Fibroblast of villous mesenchyme (primary cell): ENCODE measurements around the gene G2E3. TPM values are rescaled to one million over a fixed set of nuclear protein-coding genes. Genes with fewer than 3 reads are reported as not detected.

Experiments
- DNase-seq: peaks from one replicate; pipeline ENCODE4 v3.0.0-alpha.2; 2010; ENCODE audit warnings: low read depth
- H3K4me3 ChIP-seq: 2 replicates; pipeline ENCODE4 v1.5.1; 2011; ENCODE audit warnings: low read depth, mild to moderate bottlenecking, low read length
- total RNA-seq: library from RNA; depleted of rRNA; stranded (reverse); fragments of >200 nt; gene quantifications from 2 replicates; pipeline ENCODE4 v1.2.3, GENCODE V29; 2012
- TF ChIP-seq, protein P1 (sequence below): IDR thresholded peaks from 2 replicates; pipeline ENCODE4 v1.5.1; 2012; ENCODE audit warnings: low read depth, mild to moderate bottlenecking, low read length; ENCODE audit not compliant: insufficient read depth

G2E3 gene
- total RNA-seq, 1 donor, result 38.4 TPM

DNA sequence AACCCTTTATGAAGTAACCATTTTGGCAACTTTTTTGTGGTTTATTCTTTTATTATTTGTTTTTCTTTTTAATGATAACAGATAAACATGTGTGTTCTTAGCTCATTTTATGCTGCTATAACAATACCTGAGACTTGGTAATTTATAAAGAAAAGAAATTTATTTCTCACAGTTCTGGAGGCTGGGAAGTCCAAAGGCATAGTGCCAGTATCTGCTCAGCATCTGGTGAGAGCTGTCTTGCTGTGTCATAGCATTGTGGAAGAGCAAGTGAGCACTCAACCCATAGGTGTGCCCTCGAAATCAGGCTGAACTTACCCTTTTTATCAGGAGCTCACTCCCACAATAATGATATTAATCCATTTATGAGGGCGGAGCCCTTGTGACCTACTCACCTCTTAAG lies 55.2 kb downstream of the G2E3 start:
- no peak overlapping the region for H3K4me3 ChIP-seq
- TF ChIP-seq, protein P1, sequence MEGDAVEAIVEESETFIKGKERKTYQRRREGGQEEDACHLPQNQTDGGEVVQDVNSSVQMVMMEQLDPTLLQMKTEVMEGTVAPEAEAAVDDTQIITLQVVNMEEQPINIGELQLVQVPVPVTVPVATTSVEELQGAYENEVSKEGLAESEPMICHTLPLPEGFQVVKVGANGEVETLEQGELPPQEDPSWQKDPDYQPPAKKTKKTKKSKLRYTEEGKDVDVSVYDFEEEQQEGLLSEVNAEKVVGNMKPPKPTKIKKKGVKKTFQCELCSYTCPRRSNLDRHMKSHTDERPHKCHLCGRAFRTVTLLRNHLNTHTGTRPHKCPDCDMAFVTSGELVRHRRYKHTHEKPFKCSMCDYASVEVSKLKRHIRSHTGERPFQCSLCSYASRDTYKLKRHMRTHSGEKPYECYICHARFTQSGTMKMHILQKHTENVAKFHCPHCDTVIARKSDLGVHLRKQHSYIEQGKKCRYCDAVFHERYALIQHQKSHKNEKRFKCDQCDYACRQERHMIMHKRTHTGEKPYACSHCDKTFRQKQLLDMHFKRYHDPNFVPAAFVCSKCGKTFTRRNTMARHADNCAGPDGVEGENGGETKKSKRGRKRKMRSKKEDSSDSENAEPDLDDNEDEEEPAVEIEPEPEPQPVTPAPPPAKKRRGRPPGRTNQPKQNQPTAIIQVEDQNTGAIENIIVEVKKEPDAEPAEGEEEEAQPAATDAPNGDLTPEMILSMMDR, result no peak
- DNase-seq, result no peak

DNA sequence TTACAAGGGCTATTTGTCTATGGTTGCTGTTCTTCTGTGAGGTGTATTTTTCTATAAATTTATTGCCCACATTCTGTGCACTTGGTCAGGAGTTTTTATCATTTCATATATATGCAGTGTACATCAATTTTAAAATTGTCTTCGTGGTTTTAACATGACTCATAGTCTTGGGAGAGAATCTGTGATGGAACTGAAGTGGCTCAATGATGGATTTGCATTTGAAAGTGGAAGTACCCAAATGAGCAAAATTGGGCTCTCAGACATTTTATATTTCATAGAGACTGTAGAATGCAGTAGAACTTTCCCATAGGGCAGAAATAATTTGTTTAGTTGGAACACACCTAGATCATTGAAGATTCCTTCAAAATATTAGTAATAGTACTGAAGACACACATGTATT lies 61.2 kb downstream of the G2E3 start:
- peak; percentile 56 for DNase-seq
- TF ChIP-seq, protein P1, result no peak
- H3K4me3 ChIP-seq, result no peak overlapping the region

DNA sequence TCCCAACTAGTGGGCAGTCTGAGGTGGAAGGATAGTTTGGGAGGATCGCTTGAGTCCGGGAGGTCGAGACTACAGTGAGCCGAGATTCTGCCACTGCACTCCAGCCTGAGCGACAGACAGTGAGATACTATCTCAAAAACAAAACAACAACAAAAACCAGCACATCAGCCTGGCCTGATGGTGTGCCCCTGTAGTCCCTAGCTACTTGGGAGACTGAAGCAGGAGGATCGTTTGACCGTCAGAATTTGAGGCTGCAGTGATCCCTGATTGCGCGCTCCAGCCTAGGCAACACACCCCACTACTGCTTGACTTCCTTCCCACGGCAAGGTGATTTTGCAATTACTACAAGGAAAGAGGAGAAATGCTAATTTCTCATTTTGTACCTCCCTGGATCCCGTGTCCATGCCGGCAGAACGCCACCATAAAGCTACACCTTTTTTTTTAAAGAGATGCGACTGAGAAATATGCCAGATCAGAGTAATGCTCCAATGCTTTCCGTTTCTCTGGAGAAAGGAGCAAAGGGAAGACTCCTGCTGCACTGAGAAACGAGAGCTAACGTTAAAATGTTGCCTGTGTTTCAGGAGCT lies 62.5 kb downstream of the G2E3 start:
- peak overlapping the region; percentile 97 for H3K4me3 ChIP-seq
- DNase-seq, result peak; percentile 41
- TF ChIP-seq, protein P1, result no peak

DNA sequence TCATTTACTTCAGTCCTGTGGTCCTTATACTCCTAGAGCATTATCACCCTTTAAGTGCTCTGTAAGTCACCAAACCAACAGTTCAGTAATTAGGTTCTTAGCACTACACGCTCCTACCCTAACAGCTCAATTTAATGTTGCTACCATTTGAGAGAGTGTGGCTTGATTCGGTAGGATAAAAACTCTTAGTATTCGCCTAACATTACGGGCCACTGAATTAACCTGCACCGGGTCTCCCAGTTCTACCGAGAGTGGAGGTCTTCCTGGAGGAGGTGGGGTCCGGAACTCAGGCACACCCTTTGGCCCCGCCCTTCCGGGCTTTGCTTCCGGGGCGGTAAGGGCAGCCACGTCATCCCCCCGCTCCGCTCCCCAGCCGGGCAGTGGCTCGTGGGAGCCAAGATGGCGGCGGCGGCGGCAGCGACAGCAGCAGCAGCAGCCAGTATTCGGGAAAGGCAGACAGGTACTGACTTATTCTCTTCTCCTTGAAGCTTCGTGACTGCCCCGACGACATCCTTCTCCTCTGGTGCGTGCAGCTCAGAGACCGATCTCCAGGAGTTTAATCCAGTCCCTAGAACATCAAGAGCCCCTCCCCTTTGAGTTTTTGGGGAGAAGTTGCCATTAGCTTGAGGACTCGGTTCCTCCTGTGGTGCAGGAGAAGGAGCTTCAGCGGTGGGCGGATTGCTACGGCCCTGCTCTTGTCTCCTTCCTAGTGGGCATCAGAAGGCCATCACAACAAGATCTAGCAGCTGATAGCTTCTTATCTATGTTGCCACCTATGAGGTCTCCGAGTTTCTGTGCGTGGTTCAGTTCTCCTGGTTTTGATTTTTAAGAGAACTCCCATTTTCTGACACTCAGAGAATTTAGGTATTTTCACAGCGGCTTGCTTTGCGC lies 63.2 kb downstream of the G2E3 start, which contains the start of gene SCFD1:
SCFD1 (plus strand) TSS at position 380 of the 891 bp plus-strand sequence; CDS start at position 400, 20 bp downstream.
- H3K4me3 ChIP-seq, result peak within 1 kb of the TSS; percentile 97
- DNase-seq, result peak; percentile 91
- TF ChIP-seq, protein P1, result no peak

DNA sequence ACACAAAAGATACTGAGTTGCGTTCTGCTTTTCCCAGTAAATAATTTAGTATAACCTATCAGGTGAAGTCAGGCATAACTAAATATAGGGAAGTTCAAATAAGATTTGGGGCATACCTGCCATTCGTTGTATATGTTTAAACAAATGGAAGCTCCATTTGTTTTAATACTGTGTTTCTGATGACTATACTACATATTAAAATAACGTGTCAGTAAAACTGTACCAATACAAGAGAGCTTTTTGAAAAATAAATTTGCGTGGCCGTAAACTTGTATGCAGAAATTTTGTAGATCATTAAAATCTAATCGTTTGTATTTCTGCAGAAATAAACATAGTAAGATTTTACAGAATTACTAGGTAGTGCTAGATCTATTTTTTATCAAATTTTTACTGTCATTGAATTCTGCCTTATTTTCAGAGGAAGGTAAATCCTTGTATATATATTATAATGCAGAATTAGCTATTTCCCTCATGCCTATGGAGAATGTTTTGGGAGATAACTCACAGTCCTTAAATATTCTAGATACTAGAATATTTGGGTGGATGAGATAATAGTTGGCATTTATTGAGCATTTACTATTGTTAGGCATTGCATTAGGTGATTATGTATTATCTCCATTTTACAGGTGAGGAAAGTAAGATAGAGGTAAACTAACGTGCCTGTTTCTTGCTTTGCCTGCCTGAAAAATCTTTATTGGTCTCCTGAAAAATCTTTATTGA lies 64.6 kb downstream of the G2E3 start:
- no peak for DNase-seq
- peak overlapping the region; percentile 97 for H3K4me3 ChIP-seq
- TF ChIP-seq, protein P1, result no peak

DNA sequence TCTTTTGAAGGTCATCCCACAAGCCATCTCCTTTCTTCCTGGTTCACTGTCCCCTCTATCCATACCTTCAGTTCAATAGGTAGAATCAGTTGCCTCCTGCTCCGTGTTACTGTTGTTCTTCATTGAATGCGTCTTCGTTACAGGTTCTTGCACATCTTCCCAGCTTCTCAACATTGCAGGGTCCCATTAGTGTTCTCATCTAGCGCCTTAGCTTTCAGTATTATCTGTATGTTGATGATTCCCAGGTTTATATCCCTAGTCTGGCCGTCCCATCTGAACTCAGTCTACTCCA lies 65.1 kb downstream of the G2E3 start:
- TF ChIP-seq, protein P1, result no peak
- H3K4me3 ChIP-seq, result peak overlapping the region; percentile 97

More for the DNA sequence above, 65.1 kb downstream of the G2E3 start:
- DNase-seq, result no peak
